ENCODE data around the gene CERT1. TPM values are rescaled to one million over a fixed set of nuclear protein-coding genes. Genes with fewer than 3 reads are reported as not detected.

CERT1 gene
- polyA plus RNA-seq, 1 experiment = 4.5 TPM

DNA sequence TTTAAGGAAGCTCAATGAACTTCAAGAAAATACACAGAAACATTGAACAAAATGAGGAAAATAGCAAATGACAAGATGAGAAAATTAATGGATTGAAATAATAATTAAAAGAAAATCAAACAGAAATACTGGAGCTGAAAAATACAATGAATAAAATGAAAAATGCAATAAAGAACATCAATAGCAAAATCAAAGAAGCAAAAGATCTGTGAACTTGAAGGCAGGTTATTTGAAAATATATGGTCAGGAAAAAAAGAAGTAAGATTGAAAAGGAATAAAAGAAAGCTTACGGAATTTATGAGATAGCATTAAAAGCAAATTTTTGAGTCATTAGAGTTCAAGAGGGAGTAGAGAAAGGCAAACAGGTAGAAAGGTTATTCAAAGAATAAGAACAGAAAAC is 42.4 kb downstream of the CERT1 start:
- Histone ChIP-seq H3K27me3 (ENCODE audit: control insufficient read depth, insufficient read depth, low read length) (no peaks in the 10 kb centered on the region), H3K36me3 (ENCODE audit: control insufficient read depth, insufficient read depth, low read length) (no peaks in the 10 kb centered on the region), H3K4me3 (ENCODE audit: low read depth, low read length) (no peak overlapping the region)
- no peak for DNase-seq (ENCODE audit: low read depth)
- ChIA-PET CTCF (interaction anchor here (0.6 to 0.7 kb wide), 2 partner anchors 11 to 248 kb away, joined by 3 read pairs; partner anchors contain the start of gene POC5), POLR2A (no interaction called here)
- TF ChIP-seq, protein P1, sequence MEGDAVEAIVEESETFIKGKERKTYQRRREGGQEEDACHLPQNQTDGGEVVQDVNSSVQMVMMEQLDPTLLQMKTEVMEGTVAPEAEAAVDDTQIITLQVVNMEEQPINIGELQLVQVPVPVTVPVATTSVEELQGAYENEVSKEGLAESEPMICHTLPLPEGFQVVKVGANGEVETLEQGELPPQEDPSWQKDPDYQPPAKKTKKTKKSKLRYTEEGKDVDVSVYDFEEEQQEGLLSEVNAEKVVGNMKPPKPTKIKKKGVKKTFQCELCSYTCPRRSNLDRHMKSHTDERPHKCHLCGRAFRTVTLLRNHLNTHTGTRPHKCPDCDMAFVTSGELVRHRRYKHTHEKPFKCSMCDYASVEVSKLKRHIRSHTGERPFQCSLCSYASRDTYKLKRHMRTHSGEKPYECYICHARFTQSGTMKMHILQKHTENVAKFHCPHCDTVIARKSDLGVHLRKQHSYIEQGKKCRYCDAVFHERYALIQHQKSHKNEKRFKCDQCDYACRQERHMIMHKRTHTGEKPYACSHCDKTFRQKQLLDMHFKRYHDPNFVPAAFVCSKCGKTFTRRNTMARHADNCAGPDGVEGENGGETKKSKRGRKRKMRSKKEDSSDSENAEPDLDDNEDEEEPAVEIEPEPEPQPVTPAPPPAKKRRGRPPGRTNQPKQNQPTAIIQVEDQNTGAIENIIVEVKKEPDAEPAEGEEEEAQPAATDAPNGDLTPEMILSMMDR (IDR thresholded peaks at IDR 0.05; ENCODE audit: insufficient read depth, low read depth, low read length) = no peak

DNA sequence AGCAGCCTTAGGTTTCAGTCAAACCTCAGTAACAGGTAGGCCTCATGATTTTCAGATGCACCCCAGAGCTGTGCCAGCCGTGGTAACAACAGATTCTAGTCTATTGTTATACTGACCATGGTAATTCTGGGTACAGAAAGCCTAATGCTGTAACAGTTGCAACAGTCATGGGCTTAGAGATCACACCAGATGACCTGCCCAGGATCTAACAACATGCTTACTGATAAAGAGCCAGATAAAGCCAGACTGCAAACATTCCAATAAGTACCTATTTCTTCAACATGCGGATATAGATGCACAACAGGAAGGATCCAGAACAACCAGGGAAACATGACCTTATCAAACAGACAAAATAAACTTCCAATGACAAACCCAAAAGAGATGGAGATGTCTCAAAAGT is 42.8 kb downstream of the CERT1 start:
- Histone ChIP-seq H3K4me3 (ENCODE audit: low read depth, low read length) (no peak overlapping the region), H3K36me3 (ENCODE audit: control insufficient read depth, insufficient read depth, low read length) (no peaks in the 10 kb centered on the region), H3K27me3 (ENCODE audit: control insufficient read depth, insufficient read depth, low read length) (no peaks in the 10 kb centered on the region)
- POLR2A ChIA-PET = no interaction called here
- TF ChIP-seq, protein P1 (IDR thresholded peaks at IDR 0.05; ENCODE audit: insufficient read depth, low read depth, low read length) = no peak
- DNase-seq (ENCODE audit: low read depth) = no peak
- CTCF ChIA-PET = interaction anchor here (0.6 to 0.7 kb wide), 2 partner anchors 11 to 248 kb away, joined by 3 read pairs; partner anchors contain the start of gene POC5

DNA sequence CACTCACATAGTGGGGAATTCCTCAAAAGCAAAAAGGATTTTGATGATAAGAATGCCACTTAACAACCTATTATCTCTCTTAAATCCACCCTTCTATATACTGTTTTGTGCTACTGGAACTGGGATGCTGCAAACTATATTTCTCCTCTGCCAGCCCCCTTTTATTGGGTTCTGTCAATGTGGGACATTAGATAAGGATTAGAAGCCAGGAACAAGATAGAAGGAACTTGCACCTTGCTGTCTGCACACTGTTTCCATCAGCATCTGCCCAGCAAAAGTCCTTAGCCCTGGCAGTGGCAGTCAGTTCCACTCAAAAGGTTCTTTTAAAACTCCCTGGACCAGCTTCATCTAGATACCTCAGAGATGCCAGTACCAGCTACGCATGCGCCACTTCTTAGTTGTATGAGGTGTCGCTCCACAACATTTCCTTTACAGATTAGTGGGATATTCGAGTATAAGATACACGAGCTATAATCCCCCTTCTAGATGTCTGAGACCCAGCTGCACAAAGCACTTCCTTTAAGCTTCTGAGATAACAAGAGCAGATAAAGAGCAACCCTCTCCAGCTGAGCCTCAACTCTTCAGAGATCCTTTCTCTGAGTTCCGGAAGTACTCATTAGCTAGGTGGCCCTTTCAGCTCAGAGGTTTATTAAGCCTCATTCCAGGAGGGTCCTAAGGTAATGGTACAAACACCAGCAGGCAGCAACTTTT is 45.3 kb downstream of the CERT1 start:
- CTCF ChIA-PET = interaction anchor here (0.5 to 1.2 kb wide), 3 partner anchors 33 to 216 kb away, joined by 3 to 4 read pairs (median 3); no protein-coding TSS in a partner anchor
- DNase-seq (ENCODE audit: low read depth) = no peak

GRCh38 chr5:75465480-75465879 is 45.9 kb downstream of the CERT1 start:
- H3K4me3 ChIP-seq (ENCODE audit: low read depth, low read length) = no peak overlapping the region
- CTCF ChIA-PET = interaction anchor here (1.1 kb wide), 1 partner anchor 30 kb away, joined by 3 read pairs; no protein-coding TSS in a partner anchor
- H3K36me3 ChIP-seq (ENCODE audit: control insufficient read depth, insufficient read depth, low read length) = no peaks in the 10 kb centered on the region
- TF ChIP-seq, protein P1 (IDR thresholded peaks at IDR 0.05; ENCODE audit: insufficient read depth, low read depth, low read length) = no peak
- no peaks in the 10 kb centered on the region for H3K27me3 ChIP-seq (ENCODE audit: control insufficient read depth, insufficient read depth, low read length)
- POLR2A ChIA-PET = no interaction called here
- DNase-seq (ENCODE audit: low read depth) = no peak

More for the DNA sequence above, 45.3 kb downstream of the CERT1 start:
- Histone ChIP-seq H3K36me3 (ENCODE audit: control insufficient read depth, insufficient read depth, low read length) (no peaks in the 10 kb centered on the region), H3K27me3 (ENCODE audit: control insufficient read depth, insufficient read depth, low read length) (no peaks in the 10 kb centered on the region), H3K4me3 (ENCODE audit: low read depth, low read length) (no peak overlapping the region)
- POLR2A ChIA-PET = no interaction called here
- TF ChIP-seq, protein P1 (IDR thresholded peaks at IDR 0.05; ENCODE audit: insufficient read depth, low read depth, low read length) = no peak

- no peak for DNase-seq (ENCODE audit: low read depth)
- CTCF ChIA-PET = no interaction called here
- H3K4me3 ChIP-seq (ENCODE audit: low read depth, low read length) = no peak overlapping the region
- TF ChIP-seq, protein P1 (IDR thresholded peaks at IDR 0.05; ENCODE audit: insufficient read depth, low read depth, low read length) = no peak
- POLR2A ChIA-PET = no interaction called here
- no peaks in the 10 kb centered on the region for H3K36me3 ChIP-seq (ENCODE audit: control insufficient read depth, insufficient read depth, low read length)
- no peaks in the 10 kb centered on the region for H3K27me3 ChIP-seq (ENCODE audit: control insufficient read depth, insufficient read depth, low read length)
Observed at GRCh38 chr5:75463726-75464125, 47.7 kb downstream of the CERT1 start.
